Uterus (tissue), 2 donors: ENCODE measurements around the gene RPL37A.

ENCODE experiments used
- CTCF ChIP-seq, 4 experiments: fragments of 200-600 bp in 2 of 4; fragments of 450-650 bp in 2 of 4; sonication (generic) in 2 of 4; IDR thresholded peaks; one replicate each; pipeline ENCODE4 v1.5.1; 2016 to 2019; ENCODE audit warnings: antibody characterized with exemption in 4 of 4, mild to moderate bottlenecking in 2 of 4, moderate library complexity in 1 of 4
- POLR2A ChIP-seq, 2 donors: fragments of 450-650 bp; IDR thresholded peaks; one replicate each; pipeline ENCODE4 v1.6.1; 2016; ENCODE audit warnings: antibody characterized with exemption in 2 of 2, mild to moderate bottlenecking in 1 of 2, moderate library complexity in 1 of 2

GRCh38 chr2:216551234-216552068, 52.8 kb downstream of the RPL37A start:
- no peak for TF ChIP-seq CTCF (IDR thresholded peaks at IDR 0.05)
- no peak for TF ChIP-seq POLR2A (IDR thresholded peaks at IDR 0.05)
